ENCODE results near the gene PLA2G15.

GRCh38 chr16:68206245-68206644, 38.9 kb upstream of the PLA2G15 start:
- TF ChIP-seq FOXJ3 (CRISPR knock-in tag; IDR thresholded peaks at IDR 0.05; ENCODE audit: borderline replicate concordance): no peak
- TF ChIP-seq ARHGAP35 (CRISPR knock-in tag; IDR thresholded peaks at IDR 0.05; ENCODE audit: borderline replicate concordance): no peak
- no peak for TF ChIP-seq ZNF326 (CRISPR knock-in tag; IDR thresholded peaks at IDR 0.05; ENCODE audit: borderline replicate concordance)
- no peak for TF ChIP-seq NFE2L1 (CRISPR knock-in tag; IDR thresholded peaks at IDR 0.05; ENCODE audit: borderline replicate concordance)
- no peak for TF ChIP-seq THAP9 (CRISPR knock-in tag; IDR thresholded peaks at IDR 0.05; ENCODE audit: borderline replicate concordance)

Measured in HepG2 (cell line).